Measurements from ENCODE around the gene RAB27A. TPM values are rescaled to one million over a fixed set of nuclear protein-coding genes. Genes with fewer than 3 reads are reported as not detected.
"Not testable (repeated sequence)": the region's sequence is repeated elsewhere in the genome, so short reads cannot be mapped to it uniquely, and the experiment has no call there.

The RAB27A gene
- total RNA-seq, 1 experiment from 2014 or later, result 28.9 TPM

- CTCF ChIA-PET, result no interaction called here
- Mint-ChIP-seq H3K4me1 (ENCODE audit: low read depth, unreplicated experiment) (peaks cover 18% of the 10 kb centered on the region), H3K27ac (ENCODE audit: unreplicated experiment) (peak overlapping the region; percentile 29), H3K9me3 (ENCODE audit: low read depth, unreplicated experiment) (no peaks in the 10 kb centered on the region), H3K4me3 (ENCODE audit: low read depth, unreplicated experiment) (no peak overlapping the region), H3K27me3 (ENCODE audit: unreplicated experiment) (no peaks in the 10 kb centered on the region), H3K36me3 (ENCODE audit: insufficient read depth, unreplicated experiment) (no peaks in the 10 kb centered on the region)
- intact Hi-C loops (cut with micrococcal nuclease; ENCODE audit: unreplicated experiment), result no loop called here
- BruUV-seq (replicated peaks), result no TSS peak
- no peak for TF ChIP-seq CTCF (IDR thresholded peaks at IDR 0.05; ENCODE audit: unreplicated experiment)
- no peak for DNase-seq
Measured at GRCh38 chr15:55250941-55251340, 38.7 kb downstream of the RAB27A start.

GRCh38 chr15:55250392-55250791 is 39.2 kb downstream of the RAB27A start:
- peaks cover 15% of the 10 kb centered on the region for H3K4me1 Mint-ChIP-seq (ENCODE audit: low read depth, unreplicated experiment)
- no peak for DNase-seq
- TF ChIP-seq CTCF (IDR thresholded peaks at IDR 0.05; ENCODE audit: unreplicated experiment), result no peak

GRCh38 chr15:55249885-55250284 is 39.7 kb downstream of the RAB27A start:
- H3K36me3 Mint-ChIP-seq (ENCODE audit: insufficient read depth, unreplicated experiment); BruUV-seq (replicated peaks); H3K4me3 Mint-ChIP-seq (ENCODE audit: low read depth, unreplicated experiment); H3K4me1 Mint-ChIP-seq (ENCODE audit: low read depth, unreplicated experiment); H3K9me3 Mint-ChIP-seq (ENCODE audit: low read depth, unreplicated experiment); DNase-seq; H3K27me3 Mint-ChIP-seq (ENCODE audit: unreplicated experiment); H3K27ac Mint-ChIP-seq (ENCODE audit: unreplicated experiment); intact Hi-C loops (cut with micrococcal nuclease; ENCODE audit: unreplicated experiment): not testable (repeated sequence)
- CTCF ChIA-PET, result interaction anchor here (0.7 kb wide), 1 partner anchor 507 kb away, joined by 3 read pairs; no protein-coding TSS in a partner anchor

More at GRCh38 chr15:55250392-55250791, 39.2 kb downstream of the RAB27A start:
- Mint-ChIP-seq H3K4me3 (ENCODE audit: low read depth, unreplicated experiment) (no peak overlapping the region), H3K27me3 (ENCODE audit: unreplicated experiment) (no peaks in the 10 kb centered on the region), H3K9me3 (ENCODE audit: low read depth, unreplicated experiment) (no peaks in the 10 kb centered on the region), H3K36me3 (ENCODE audit: insufficient read depth, unreplicated experiment) (no peaks in the 10 kb centered on the region), H3K27ac (ENCODE audit: unreplicated experiment) (peak overlapping the region; percentile 29)
- intact Hi-C loops (cut with micrococcal nuclease; ENCODE audit: unreplicated experiment), result no loop called here
- CTCF ChIA-PET, result interaction anchor here (0.7 kb wide), 1 partner anchor 506 kb away, joined by 3 read pairs; no protein-coding TSS in a partner anchor
- no TSS peak for BruUV-seq (replicated peaks)

GRCh38 chr15:55248895-55249294 is 40.7 kb downstream of the RAB27A start:
- H3K27me3 Mint-ChIP-seq (ENCODE audit: unreplicated experiment), result no peaks in the 10 kb centered on the region
- CTCF ChIA-PET, result no interaction called here
- no peaks in the 10 kb centered on the region for H3K9me3 Mint-ChIP-seq (ENCODE audit: low read depth, unreplicated experiment)
- DNase-seq, result no peak
- H3K4me3 Mint-ChIP-seq (ENCODE audit: low read depth, unreplicated experiment), result no peak overlapping the region
- BruUV-seq (replicated peaks), result no TSS peak
- peaks cover 7% of the 10 kb centered on the region for H3K4me1 Mint-ChIP-seq (ENCODE audit: low read depth, unreplicated experiment)
- H3K36me3 Mint-ChIP-seq (ENCODE audit: insufficient read depth, unreplicated experiment), result no peaks in the 10 kb centered on the region
- H3K27ac Mint-ChIP-seq (ENCODE audit: unreplicated experiment), result no peak overlapping the region
- intact Hi-C loops (cut with micrococcal nuclease; ENCODE audit: unreplicated experiment), result no loop called here
- no peak for TF ChIP-seq CTCF (IDR thresholded peaks at IDR 0.05; ENCODE audit: unreplicated experiment)

- CTCF ChIA-PET, result no interaction called here
- DNase-seq, result no peak
- Mint-ChIP-seq H3K27ac (ENCODE audit: unreplicated experiment) (no peak overlapping the region), H3K27me3 (ENCODE audit: unreplicated experiment) (no peaks in the 10 kb centered on the region), H3K9me3 (ENCODE audit: low read depth, unreplicated experiment) (no peaks in the 10 kb centered on the region), H3K4me3 (ENCODE audit: low read depth, unreplicated experiment) (no peak overlapping the region), H3K36me3 (ENCODE audit: insufficient read depth, unreplicated experiment) (no peaks in the 10 kb centered on the region), H3K4me1 (ENCODE audit: low read depth, unreplicated experiment) (no peaks in the 10 kb centered on the region)
- TF ChIP-seq CTCF (IDR thresholded peaks at IDR 0.05; ENCODE audit: unreplicated experiment), result no peak
- BruUV-seq (replicated peaks), result no TSS peak
- intact Hi-C loops (cut with micrococcal nuclease; ENCODE audit: unreplicated experiment), result no loop called here
Measured at GRCh38 chr15:55247766-55248427, 41.7 kb downstream of the RAB27A start.
